SK-N-SH treated with all-trans-retinoic acid at 6 μM for 48 hours (cell line): Measurements from ENCODE around the gene TRIL.

ENCODE experiments used
- ARNTL ChIP-seq: fragments of 450-650 bp; formaldehyde crosslinking; IDR thresholded peaks from 2 replicates; pipeline ENCODE4 v1.5.0; 2020; ENCODE audit warnings: low read depth, mild to moderate bottlenecking, moderate library complexity, borderline replicate concordance
- CSDC2 ChIP-seq: fragments of 250-450 bp; sonication (Bioruptor Pico); IDR thresholded peaks from 2 replicates; pipeline ENCODE4 v1.5.0; 2020; ENCODE audit warnings: mild to moderate bottlenecking, moderate library complexity
- SNAI2 ChIP-seq: fragments of 250-450 bp; sonication (Bioruptor Pico); IDR thresholded peaks from 2 replicates; pipeline ENCODE4 v1.5.0; 2020; ENCODE audit warnings: mild to moderate bottlenecking, moderate library complexity
- TSHZ2 ChIP-seq: fragments of 250-450 bp; sonication (Bioruptor Pico); IDR thresholded peaks from 2 replicates; pipeline ENCODE4 v1.5.0; 2020; ENCODE audit warnings: mild to moderate bottlenecking, moderate library complexity
- ZFP3 ChIP-seq: fragments of 250-450 bp; sonication (Bioruptor Pico); IDR thresholded peaks from 2 replicates; pipeline ENCODE4 v1.5.0; 2020; ENCODE audit warnings: mild to moderate bottlenecking, moderate library complexity
- ZFP30 ChIP-seq: fragments of 450-650 bp; formaldehyde crosslinking; IDR thresholded peaks from 2 replicates; pipeline ENCODE4 v1.5.0; 2022; ENCODE audit warnings: mild to moderate bottlenecking, moderate library complexity
- ZNF565 ChIP-seq: fragments of 450-650 bp; formaldehyde crosslinking; conservative IDR thresholded peaks from 2 replicates; pipeline ENCODE4 v1.5.0; 2020; ENCODE audit warnings: low read depth, mild to moderate bottlenecking, moderate library complexity
- ZNF70 ChIP-seq: fragments of 450-650 bp; formaldehyde crosslinking; IDR thresholded peaks from 2 replicates; pipeline ENCODE4 v1.5.0; 2020; ENCODE audit warnings: mild to moderate bottlenecking, moderate library complexity
- TF ChIP-seq, protein P1 (sequence below): fragments of 250-450 bp; sonication (Bioruptor Pico); IDR thresholded peaks from 2 replicates; pipeline ENCODE4 v1.5.1; 2020; ENCODE audit warnings: low read depth, mild to moderate bottlenecking, moderate library complexity

GRCh38 chr7:28977881-28978280 is 19.8 kb upstream of the TRIL start:
- no peak for TF ChIP-seq ARNTL (CRISPR knock-in tag)
- no peak for TF ChIP-seq TSHZ2 (CRISPR knock-in tag)
- TF ChIP-seq SNAI2 (CRISPR knock-in tag), result no peak
- TF ChIP-seq, protein P1, sequence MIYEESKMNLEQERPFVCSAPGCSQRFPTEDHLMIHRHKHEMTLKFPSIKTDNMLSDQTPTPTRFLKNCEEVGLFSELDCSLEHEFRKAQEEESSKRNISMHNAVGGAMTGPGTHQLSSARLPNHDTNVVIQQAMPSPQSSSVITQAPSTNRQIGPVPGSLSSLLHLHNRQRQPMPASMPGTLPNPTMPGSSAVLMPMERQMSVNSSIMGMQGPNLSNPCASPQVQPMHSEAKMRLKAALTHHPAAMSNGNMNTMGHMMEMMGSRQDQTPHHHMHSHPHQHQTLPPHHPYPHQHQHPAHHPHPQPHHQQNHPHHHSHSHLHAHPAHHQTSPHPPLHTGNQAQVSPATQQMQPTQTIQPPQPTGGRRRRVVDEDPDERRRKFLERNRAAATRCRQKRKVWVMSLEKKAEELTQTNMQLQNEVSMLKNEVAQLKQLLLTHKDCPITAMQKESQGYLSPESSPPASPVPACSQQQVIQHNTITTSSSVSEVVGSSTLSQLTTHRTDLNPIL (CRISPR knock-in tag), result no peak
- no peak for TF ChIP-seq CSDC2 (CRISPR knock-in tag)
- no peak for TF ChIP-seq ZFP3 (CRISPR knock-in tag)
- no peak for TF ChIP-seq ZNF70 (CRISPR knock-in tag)
- no peak for TF ChIP-seq ZFP30 (CRISPR knock-in tag)
- TF ChIP-seq ZNF565 (CRISPR knock-in tag), result no peak
